Activated naive CD8-positive, alpha-beta T cell (primary cell): Measurements from ENCODE around the gene TMEM179B.

ENCODE experiments used
- H3K27ac Mint-ChIP-seq: one replicate; pipeline ENCODE4 v1.8.0; 2021; ENCODE audit warnings: mixed read lengths
- H3K27me3 Mint-ChIP-seq: one replicate; pipeline ENCODE4 v1.8.0; 2021; ENCODE audit warnings: mixed read lengths
- H3K36me3 Mint-ChIP-seq: one replicate; pipeline ENCODE4 v1.8.0; 2021; ENCODE audit warnings: mixed read lengths
- H3K4me1 Mint-ChIP-seq: one replicate; pipeline ENCODE4 v1.8.0; 2021; ENCODE audit warnings: low read depth, mixed read lengths
- H3K4me3 Mint-ChIP-seq: one replicate; pipeline ENCODE4 v1.8.0; 2021; ENCODE audit warnings: mild to moderate bottlenecking, mixed read lengths
- H3K9me3 Mint-ChIP-seq: one replicate; pipeline ENCODE4 v1.8.0; 2021; ENCODE audit warnings: low read depth, mixed read lengths

Gene TMEM179B

DNA sequence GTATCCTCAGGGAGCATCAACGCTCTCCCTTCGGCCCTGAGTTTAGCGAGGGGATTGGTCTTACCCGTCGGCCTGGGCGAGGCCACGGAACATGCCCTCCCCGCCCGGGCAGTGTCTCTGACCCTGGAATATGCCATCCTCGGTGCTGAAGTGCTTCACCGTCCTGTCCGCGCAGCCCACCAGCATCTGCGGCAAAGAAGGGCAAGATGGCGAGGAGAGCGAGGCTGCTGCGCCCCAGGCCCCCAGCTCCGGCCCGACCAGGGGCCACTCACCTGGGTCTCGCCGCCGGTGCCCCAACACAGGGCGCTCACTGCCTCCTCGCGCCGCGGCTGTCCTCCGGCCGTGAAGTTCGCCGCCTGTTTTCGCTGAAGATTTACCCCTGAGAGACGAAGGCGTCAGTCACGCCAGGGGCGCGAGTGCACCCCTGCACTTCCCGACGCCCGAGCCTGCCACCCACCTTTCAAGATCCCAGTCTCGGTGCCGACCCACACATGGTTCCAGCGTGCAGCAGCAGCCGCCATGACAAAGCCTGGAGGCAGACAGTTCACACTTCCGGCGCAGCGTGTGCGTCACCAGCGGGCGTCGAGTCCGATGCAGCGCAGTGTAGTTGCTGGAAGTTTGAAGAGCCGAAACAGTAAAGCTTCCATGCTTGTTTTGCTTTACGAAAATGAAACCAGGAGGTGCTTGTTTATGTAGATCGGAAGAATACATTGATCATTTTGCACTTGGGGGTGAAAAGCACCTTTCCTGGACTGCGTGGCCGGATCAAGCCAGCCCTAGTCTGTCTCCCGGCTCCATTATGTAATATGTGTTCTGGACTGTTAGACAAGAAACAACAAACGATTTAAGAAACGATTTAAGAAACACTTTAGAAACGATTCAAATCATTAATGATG, 52.1 kb downstream of the TMEM179B start, which contains the start of gene WDR74:
Gene WDR74 (minus strand): TSS at position 541 of the 896 bp plus-strand sequence. CDS start 20 bp downstream, at position 521.
- Mint-ChIP-seq H3K9me3 (no peaks in the 10 kb centered on the region), H3K36me3 (peaks cover 6% of the 10 kb centered on the region), H3K27me3 (no peaks in the 10 kb centered on the region), H3K27ac (no peak within 1 kb of the TSS), H3K4me3 (no peak within 1 kb of the TSS), H3K4me1 (peaks cover 41% of the 10 kb centered on the region)
